Duodenal mucosa (tissue), 2 donors: ENCODE data around the gene ATAD3B.
A peak's percentile ranks its signal among the peaks of the same experiment; 100 is the strongest.
"Not testable (repeated sequence)": the region's sequence is repeated elsewhere in the genome, so short reads cannot be mapped to it uniquely, and the experiment has no call there.

ENCODE experiments used
- H3K27ac ChIP-seq: one replicate; pipeline ENCODE4 v1.7.0; 2013; ENCODE audit warnings: low read depth, low read length
- H3K27me3 ChIP-seq, 2 donors: one replicate each; pipeline ENCODE4 v1.7.0; 2013; ENCODE audit warnings: low read length in 2 of 2, control low read depth in 1 of 2; ENCODE audit not compliant: insufficient read depth in 2 of 2, control insufficient read depth in 1 of 2
- H3K36me3 ChIP-seq, 2 donors: one replicate each; pipeline ENCODE4 v1.7.0; 2013; ENCODE audit warnings: low read length in 2 of 2, control low read depth in 1 of 2; ENCODE audit not compliant: insufficient read depth in 2 of 2, control insufficient read depth in 1 of 2
- H3K4me1 ChIP-seq, 2 donors: one replicate each; pipeline ENCODE4 v1.7.0; 2013; ENCODE audit warnings: low read length in 2 of 2, control low read depth in 1 of 2; ENCODE audit not compliant: insufficient read depth in 2 of 2, control insufficient read depth in 1 of 2
- H3K4me3 ChIP-seq, 2 donors: one replicate each; pipeline ENCODE4 v1.7.0; 2013; ENCODE audit warnings: low read length in 2 of 2, low read depth in 1 of 2
- H3K9ac ChIP-seq, 2 donors: one replicate each; pipeline ENCODE4 v1.7.0; 2013; ENCODE audit warnings: low read length in 2 of 2, low read depth in 1 of 2
- H3K9me3 ChIP-seq, 2 donors: one replicate each; pipeline ENCODE4 v1.7.0; 2013; ENCODE audit warnings: low read length in 2 of 2, control low read depth in 1 of 2; ENCODE audit not compliant: control insufficient read depth in 1 of 2

Gene ATAD3B

DNA sequence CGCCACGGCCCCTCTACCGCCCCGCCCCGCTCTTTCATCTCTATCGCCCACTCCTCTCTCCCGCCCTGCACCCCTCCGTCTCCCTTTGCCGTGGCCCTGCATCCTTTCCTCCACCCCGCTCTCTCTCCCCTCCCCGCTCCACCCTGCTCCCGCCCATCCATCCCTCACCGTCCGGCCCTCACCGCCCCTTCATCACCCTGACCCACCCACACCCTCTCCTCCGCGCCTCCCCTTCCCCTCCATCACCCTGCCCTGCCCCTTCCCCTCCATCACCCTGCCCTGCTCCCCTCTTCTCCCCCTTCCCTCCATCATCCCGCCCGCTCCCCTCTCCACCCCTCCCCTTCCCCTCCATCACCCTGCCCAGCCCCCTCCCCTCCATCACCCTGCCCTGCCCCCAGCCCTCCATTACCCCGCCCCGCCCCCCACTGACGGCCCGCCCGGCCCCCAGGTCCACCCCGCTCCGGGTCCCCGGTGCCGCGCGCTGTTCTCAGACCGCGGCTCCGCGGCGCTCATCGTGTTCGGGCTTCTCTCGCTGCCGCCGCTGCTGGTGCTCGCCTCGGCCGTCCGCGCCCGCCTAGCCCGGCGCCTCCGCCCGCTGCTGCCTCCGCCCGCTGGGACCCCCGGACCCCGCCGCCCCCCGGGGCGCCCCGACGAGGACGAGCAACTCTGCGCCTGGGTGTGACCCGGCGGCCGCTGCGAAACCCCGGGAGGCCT, 44.3 kb upstream of the ATAD3B start:
- Histone ChIP-seq H3K36me3 (no peaks in the 10 kb centered on the region), H3K4me3 (no peak overlapping the region), H3K9me3 (no peaks in the 10 kb centered on the region), H3K9ac (no peak overlapping the region), H3K27ac (no peak overlapping the region), H3K4me1 (peaks cover 7 to 9% of the 10 kb centered on the region in 2 donors), H3K27me3 (peaks cover 3 to 5% of the 10 kb centered on the region in 2 donors)

DNA sequence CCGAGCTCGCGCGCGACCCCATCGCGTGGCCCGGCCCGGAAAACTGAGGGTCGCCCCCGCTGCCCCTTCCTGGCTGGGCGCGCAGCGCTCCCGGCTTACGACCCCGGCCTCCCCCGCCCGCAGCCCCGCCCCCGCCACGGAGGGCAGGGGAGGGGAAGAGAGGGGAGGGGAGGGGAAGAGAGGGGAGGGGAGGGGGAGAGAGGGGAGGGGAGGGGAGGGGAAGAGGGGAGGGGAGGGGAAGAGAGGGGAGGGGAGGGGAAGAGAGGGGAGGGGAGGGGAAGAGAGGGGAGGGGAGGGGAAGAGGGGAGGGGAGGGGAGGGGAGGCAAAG, 43.8 kb upstream of the ATAD3B start:
- Histone ChIP-seq H3K4me3 (no peak overlapping the region), H3K27me3 (peaks cover 3 to 5% of the 10 kb centered on the region in 2 donors), H3K27ac (no peak overlapping the region), H3K9me3 (no peaks in the 10 kb centered on the region), H3K36me3 (no peaks in the 10 kb centered on the region), H3K4me1 (peaks cover 12 to 14% of the 10 kb centered on the region in 2 donors), H3K9ac (no peak overlapping the region)

- Histone ChIP-seq H3K4me1 (peaks cover 14 to 16% of the 10 kb centered on the region in 2 donors), H3K27me3 (peaks cover 3 to 5% of the 10 kb centered on the region in 2 donors), H3K4me3 (no peak overlapping the region), H3K36me3 (no peaks in the 10 kb centered on the region), H3K9me3 (no peaks in the 10 kb centered on the region), H3K9ac (no peak overlapping the region), H3K27ac (no peak overlapping the region)
Observed at GRCh38 chr1:1428174-1428573, 43.4 kb upstream of the ATAD3B start.

DNA sequence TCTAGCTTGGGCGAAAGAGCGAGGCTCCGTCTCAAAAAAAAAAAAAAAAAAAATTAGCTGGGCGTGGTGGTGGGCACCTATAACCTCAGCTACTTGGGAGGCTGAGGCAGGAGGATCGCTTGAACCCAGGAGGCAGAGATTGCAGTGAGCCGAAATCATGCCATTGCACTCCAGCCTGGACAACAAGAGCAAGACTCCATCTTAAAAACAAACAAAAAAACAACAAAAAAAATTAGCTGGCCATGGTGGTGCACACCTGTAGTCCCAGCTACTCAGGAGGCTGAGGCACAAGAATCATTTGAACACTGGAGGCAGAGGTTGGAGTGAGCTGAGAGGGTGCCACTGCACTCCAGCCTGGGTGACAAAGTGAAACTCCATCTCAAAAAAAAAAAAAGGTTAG, 42.6 kb upstream of the ATAD3B start:
- not testable (repeated sequence) for H3K27me3 ChIP-seq, H3K36me3 ChIP-seq, H3K27ac ChIP-seq, H3K9me3 ChIP-seq, H3K9ac ChIP-seq, H3K4me3 ChIP-seq
- peaks cover 21 to 24% of the 10 kb centered on the region in 2 donors for H3K4me1 ChIP-seq

- no peak overlapping the region for H3K9ac ChIP-seq
Observed at GRCh38 chr1:1429671-1430073, 41.9 kb upstream of the ATAD3B start.

GRCh38 chr1:1430114-1430982, 41.2 kb upstream of the ATAD3B start:
- H3K9me3 ChIP-seq = no peaks in the 10 kb centered on the region
- H3K4me3 ChIP-seq = no peak overlapping the region
- no peak overlapping the region for H3K9ac ChIP-seq
- peaks cover 3 to 5% of the 10 kb centered on the region in 2 donors for H3K27me3 ChIP-seq
- H3K4me1 ChIP-seq = peaks cover 30 to 37% of the 10 kb centered on the region in 2 donors
- H3K36me3 ChIP-seq = no peaks in the 10 kb centered on the region
- peak overlapping the region; percentile 61 for H3K27ac ChIP-seq

More at GRCh38 chr1:1429671-1430073, 41.9 kb upstream of the ATAD3B start:
- H3K36me3 ChIP-seq = no peaks in the 10 kb centered on the region
- H3K4me1 ChIP-seq = peaks cover 24 to 30% of the 10 kb centered on the region in 2 donors
- H3K9me3 ChIP-seq = no peaks in the 10 kb centered on the region
- peaks cover 3 to 5% of the 10 kb centered on the region in 2 donors for H3K27me3 ChIP-seq
- H3K4me3 ChIP-seq = no peak overlapping the region
- H3K27ac ChIP-seq = peak overlapping the region; percentile 61

DNA sequence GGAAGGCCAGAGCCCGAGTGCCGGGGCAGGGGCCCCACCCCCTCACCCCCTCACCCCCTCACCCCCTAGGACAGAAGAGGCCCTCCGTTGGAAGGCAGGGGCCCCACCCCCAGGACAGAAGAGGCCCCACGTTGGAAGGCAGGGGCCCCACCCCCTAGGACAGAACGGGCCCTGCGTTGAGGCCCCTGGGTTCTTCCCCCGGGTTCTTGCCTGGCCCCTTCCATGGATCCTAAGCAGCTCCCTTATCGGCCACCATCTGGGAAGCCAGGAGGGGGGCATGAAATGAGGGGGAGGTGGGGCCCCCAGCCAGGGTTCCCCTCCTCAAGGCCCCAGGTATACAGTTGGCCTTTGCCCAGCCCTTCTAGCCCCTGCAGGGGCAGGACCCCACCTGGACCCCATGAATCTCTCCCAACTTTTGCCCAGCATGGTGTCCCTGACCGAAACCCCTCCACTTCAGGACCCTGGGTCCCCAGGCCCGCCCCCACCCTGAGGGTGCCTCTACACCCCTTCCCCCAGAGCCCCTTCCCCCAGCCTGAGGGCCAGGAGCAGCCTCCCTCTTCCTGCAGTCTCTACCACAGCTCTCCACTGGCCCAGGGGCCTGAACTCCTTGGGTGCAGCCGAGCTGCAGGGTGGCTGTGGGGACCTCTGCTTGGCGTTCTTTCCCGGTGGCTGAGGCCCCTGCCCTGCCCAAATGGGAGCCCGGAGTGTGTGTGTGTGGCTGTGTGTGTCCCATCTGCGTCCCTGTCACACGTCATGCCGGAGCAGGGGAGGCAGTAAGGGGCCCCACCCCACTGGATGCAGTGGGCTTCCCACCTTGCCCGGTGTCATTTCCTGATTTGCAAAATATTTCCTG, 40.3 kb upstream of the ATAD3B start:
- no peak overlapping the region for H3K4me3 ChIP-seq
- peak overlapping the region; percentile 32 for H3K27ac ChIP-seq
- H3K4me1 ChIP-seq = peaks cover 33 to 41% of the 10 kb centered on the region in 2 donors
- no peaks in the 10 kb centered on the region for H3K9me3 ChIP-seq
- H3K9ac ChIP-seq = no peak overlapping the region
- no peaks in the 10 kb centered on the region for H3K36me3 ChIP-seq
- peaks cover 6% of the 10 kb centered on the region in 2 donors for H3K27me3 ChIP-seq

- Histone ChIP-seq H3K4me1 (peaks cover 38 to 47% of the 10 kb centered on the region in 2 donors), H3K9ac (no peak overlapping the region), H3K27ac (peak overlapping the region; percentile 50), H3K36me3 (no peaks in the 10 kb centered on the region), H3K27me3 (peaks cover 6 to 12% of the 10 kb centered on the region in 2 donors), H3K9me3 (no peaks in the 10 kb centered on the region), H3K4me3 (no peak overlapping the region)
Observed at GRCh38 chr1:1431845-1432273, 39.7 kb upstream of the ATAD3B start.

- no peak overlapping the region for H3K9ac ChIP-seq
- H3K4me1 ChIP-seq = peaks cover 38 to 48% of the 10 kb centered on the region in 2 donors
- no peak overlapping the region for H3K4me3 ChIP-seq
- no peaks in the 10 kb centered on the region for H3K9me3 ChIP-seq
- no peaks in the 10 kb centered on the region for H3K36me3 ChIP-seq
- H3K27me3 ChIP-seq = peaks cover 6 to 12% of the 10 kb centered on the region in 2 donors
- peak overlapping the region; percentile 71 for H3K27ac ChIP-seq
Observed at GRCh38 chr1:1432274-1432950, 39.2 kb upstream of the ATAD3B start.
